Ascending aorta (tissue), 2 donors: ENCODE results near the gene OTUD6A. TPM values are rescaled to one million over a fixed set of nuclear protein-coding genes. Genes with fewer than 3 reads are reported as not detected.
A peak's percentile ranks its signal among the peaks of the same experiment; 100 is the strongest.

Source experiments
- DNase-seq, 2 donors: peaks; one replicate each; pipeline ENCODE4 v3.0.0-alpha.2; 2019; ENCODE audit warnings: low spot score in 2 of 2
- H3K27ac ChIP-seq, 2 donors: fragments of 200-600 bp; sonication (generic); one replicate each; pipeline ENCODE4 v1.5.1; 2016 to 2017; ENCODE audit warnings: mild to moderate bottlenecking in 1 of 2
- H3K27me3 ChIP-seq: fragments of 200-600 bp; sonication (generic); one replicate; pipeline ENCODE4 v1.5.1; 2017
- H3K36me3 ChIP-seq, 2 donors: fragments of 200-600 bp; sonication (generic); one replicate each; pipeline ENCODE4 v1.5.1; 2016
- H3K4me1 ChIP-seq, 2 donors: fragments of 200-600 bp; sonication (generic); one replicate each; pipeline ENCODE4 v1.5.1; 2016 to 2017; ENCODE audit warnings: mild to moderate bottlenecking in 1 of 2
- H3K4me3 ChIP-seq, 2 donors: fragments of 200-600 bp; sonication (generic); one replicate each; pipeline ENCODE4 v1.5.1; 2016 to 2017; ENCODE audit warnings: mild to moderate bottlenecking in 1 of 2
- H3K9me3 ChIP-seq, 2 donors: fragments of 200-600 bp; sonication (generic); one replicate each; pipeline ENCODE4 v1.5.1; 2016
- intact Hi-C: fragments of 100-400 bp; cut with DNase I; formaldehyde crosslinking; loops from one replicate; pipeline ENCODE4 v1.15.1; 2023
- total RNA-seq: library from RNA; depleted of rRNA; stranded (reverse); fragments of >200 nt; gene quantifications from one replicate; pipeline ENCODE4 v1.1.0, GENCODE V29; 2016
- TF ChIP-seq, protein P1 (sequence below), 3 experiments: fragments of 200-600 bp in 2 of 3; fragments of 450-650 bp in 1 of 3; sonication (generic) in 2 of 3; IDR thresholded peaks; one replicate each; pipeline ENCODE4 v1.5.1; 2016 to 2019; ENCODE audit warnings: antibody characterized with exemption in 3 of 3, mild to moderate bottlenecking in 1 of 3, moderate library complexity in 1 of 3

OTUD6A gene
- total RNA-seq, 1 donor from 2014 or later = not detected

DNA sequence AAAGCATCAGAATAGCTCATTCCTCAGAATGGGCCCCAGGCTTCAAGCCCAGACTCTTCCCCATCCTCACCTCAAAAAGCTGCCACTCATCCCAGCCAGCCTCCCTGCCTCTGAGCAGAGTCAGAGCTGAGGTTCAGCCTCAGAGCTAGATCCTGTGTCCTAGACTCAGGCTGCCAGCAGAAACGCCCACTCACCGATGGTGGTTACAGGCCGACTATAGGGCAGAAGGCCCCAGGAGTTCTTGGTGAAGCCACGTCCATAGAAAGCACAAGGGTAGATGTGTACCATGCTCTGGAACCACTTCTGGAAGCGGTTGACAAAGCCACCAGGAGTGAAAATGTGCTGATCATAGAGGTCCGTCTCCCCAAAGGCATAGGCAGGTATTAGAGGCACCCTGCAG lies 20.3 kb upstream of the OTUD6A start:
- Histone ChIP-seq H3K36me3 (no peaks in the 10 kb centered on the region), H3K9me3 (no peaks in the 10 kb centered on the region), H3K4me1 (no peaks in the 10 kb centered on the region), H3K27ac (no peak overlapping the region), H3K4me3 (no peak overlapping the region), H3K27me3 (no peaks in the 10 kb centered on the region)
- intact Hi-C loops = no loop called here
- TF ChIP-seq, protein P1, sequence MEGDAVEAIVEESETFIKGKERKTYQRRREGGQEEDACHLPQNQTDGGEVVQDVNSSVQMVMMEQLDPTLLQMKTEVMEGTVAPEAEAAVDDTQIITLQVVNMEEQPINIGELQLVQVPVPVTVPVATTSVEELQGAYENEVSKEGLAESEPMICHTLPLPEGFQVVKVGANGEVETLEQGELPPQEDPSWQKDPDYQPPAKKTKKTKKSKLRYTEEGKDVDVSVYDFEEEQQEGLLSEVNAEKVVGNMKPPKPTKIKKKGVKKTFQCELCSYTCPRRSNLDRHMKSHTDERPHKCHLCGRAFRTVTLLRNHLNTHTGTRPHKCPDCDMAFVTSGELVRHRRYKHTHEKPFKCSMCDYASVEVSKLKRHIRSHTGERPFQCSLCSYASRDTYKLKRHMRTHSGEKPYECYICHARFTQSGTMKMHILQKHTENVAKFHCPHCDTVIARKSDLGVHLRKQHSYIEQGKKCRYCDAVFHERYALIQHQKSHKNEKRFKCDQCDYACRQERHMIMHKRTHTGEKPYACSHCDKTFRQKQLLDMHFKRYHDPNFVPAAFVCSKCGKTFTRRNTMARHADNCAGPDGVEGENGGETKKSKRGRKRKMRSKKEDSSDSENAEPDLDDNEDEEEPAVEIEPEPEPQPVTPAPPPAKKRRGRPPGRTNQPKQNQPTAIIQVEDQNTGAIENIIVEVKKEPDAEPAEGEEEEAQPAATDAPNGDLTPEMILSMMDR (IDR thresholded peaks at IDR 0.05) = no peak
- no peak for DNase-seq

DNA sequence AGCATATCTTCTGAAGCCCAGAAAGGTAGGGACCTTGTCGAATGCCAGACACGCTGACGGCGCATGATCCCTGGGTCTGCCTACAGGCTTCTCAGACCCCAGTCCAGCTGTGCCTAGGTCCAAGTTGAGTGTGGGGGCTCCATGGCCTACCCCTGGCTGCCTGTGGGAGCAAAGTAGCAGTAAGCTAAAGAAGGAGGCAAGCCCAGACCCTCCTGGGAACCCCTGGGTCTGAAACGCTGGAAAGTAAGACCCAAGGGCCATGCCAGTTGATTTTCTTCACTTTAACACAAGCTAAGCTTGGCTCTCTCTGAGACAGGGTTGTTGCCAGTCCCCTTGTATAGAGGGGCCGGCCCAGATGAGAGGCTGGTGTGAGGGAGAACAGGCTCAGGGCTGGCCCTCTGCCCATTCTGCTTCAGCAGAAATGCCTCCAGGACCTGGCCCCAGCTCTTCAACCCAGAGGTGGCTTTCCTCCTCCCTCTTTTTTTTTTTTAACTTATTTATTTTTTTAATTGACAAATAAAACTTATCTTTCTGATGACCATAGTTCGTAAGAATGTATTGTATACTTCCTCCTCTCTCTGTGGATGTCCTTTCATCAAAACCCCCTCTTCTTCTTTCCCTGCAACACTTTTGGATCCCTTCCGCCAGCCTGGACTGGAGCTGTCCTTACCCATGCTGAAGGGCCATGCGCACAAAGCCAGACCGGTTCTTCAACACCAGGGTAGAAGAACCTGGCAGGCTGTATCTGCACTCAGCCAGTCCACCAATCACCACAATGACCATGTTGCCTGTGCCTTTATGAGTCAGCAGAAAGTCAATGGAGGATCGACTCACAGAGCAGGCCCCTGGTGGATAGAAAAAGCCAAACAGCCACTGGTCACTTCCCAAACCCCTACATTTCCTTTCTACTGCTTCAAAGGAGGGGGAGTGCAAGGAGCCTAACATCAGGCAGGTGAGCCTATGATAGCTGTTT lies 19.6 kb upstream of the OTUD6A start:
- no peaks in the 10 kb centered on the region for H3K9me3 ChIP-seq
- H3K27me3 ChIP-seq = no peaks in the 10 kb centered on the region
- no peak overlapping the region for H3K27ac ChIP-seq
- TF ChIP-seq, protein P1 (IDR thresholded peaks at IDR 0.05) = no peak
- intact Hi-C loops = no loop called here
- no peak overlapping the region for H3K4me3 ChIP-seq
- DNase-seq = no peak
- no peaks in the 10 kb centered on the region for H3K4me1 ChIP-seq
- no peaks in the 10 kb centered on the region for H3K36me3 ChIP-seq

DNA sequence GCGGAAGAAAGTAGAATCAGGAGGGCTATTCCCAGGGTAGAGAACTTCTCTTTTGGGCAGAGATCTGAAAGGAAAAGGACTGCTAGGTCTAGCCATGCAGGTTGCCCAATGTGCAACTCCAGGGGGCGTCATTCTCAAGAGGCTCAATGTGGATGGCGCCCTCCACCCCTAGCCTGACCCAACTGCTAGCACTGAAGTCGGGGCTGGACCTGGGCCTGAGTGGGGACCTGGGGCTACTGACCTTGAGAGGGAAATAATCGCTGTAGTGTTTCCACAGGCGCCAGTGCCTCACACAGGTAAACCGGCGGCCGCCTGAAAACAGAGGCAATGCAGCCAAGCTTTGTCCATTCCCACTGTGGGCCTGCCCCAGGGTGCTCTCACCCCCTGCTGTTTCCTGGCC lies 18.6 kb upstream of the OTUD6A start:
- no peaks in the 10 kb centered on the region for H3K27me3 ChIP-seq
- intact Hi-C loops = no loop called here
- H3K4me1 ChIP-seq = no peaks in the 10 kb centered on the region
- no peak overlapping the region for H3K27ac ChIP-seq
- TF ChIP-seq, protein P1 (IDR thresholded peaks at IDR 0.05) = no peak
- no peaks in the 10 kb centered on the region for H3K9me3 ChIP-seq
- peak in 1 of 2 donors; percentile 58 for DNase-seq
- H3K36me3 ChIP-seq = no peaks in the 10 kb centered on the region
- H3K4me3 ChIP-seq = no peak overlapping the region

DNA sequence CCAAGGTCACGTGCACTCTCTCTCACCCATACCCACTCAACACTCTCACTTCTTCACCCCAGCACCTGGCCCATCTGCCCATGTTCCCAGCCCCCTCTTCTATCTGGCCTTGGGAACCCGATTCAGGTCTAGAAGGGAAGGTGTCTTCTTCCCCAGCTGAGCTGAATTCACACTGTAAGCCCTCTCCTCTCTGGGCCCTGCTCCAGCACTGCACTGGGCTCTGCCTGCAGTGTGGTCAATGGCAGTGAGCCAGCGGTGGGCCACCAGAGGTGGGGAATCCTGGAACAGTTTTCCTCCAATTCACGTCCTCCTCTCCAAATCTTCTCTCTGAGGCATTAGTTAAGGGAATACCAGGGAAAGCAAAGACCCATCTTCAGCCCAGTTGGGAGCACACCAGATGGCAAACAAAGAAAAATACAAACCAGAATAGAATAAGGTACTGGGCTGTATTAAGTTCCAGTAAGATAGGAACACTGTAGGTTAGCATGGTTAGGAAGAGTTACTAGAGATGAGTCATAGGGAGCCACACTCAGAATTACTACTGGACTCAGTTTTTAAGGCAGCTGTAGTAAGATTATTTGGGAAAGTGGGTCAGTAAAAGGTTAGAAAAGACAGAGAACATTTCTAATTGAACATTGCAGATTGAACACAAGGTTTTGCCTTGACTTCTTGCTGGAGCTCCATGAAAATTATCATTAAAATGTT lies 17.6 kb upstream of the OTUD6A start:
- intact Hi-C loops = no loop called here
- H3K27me3 ChIP-seq = no peaks in the 10 kb centered on the region
- no peak overlapping the region for H3K4me3 ChIP-seq
- TF ChIP-seq, protein P1 (IDR thresholded peaks at IDR 0.05) = no peak
- no peaks in the 10 kb centered on the region for H3K36me3 ChIP-seq
- DNase-seq = no peak
- H3K9me3 ChIP-seq = no peaks in the 10 kb centered on the region
- H3K4me1 ChIP-seq = no peaks in the 10 kb centered on the region
- no peak overlapping the region for H3K27ac ChIP-seq

DNA sequence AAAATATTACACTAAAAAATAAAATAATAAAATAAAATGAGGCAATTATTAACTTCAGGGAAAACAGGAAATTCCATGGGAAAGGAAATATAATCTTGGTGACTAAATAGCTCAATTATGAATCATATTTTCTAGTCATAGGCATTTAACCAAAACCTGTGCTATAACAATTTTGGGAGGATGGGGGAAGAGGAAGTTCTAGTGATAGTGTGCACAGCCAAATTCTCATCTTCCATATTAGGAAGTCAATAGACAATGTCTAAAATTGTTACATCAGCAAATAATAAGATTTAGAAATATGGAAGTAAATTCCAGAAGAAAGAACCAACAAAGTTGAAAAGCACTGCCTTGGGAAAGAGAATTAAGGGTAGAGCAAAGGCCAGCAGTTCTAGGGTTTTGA lies 15.3 kb upstream of the OTUD6A start:
- no peak overlapping the region for H3K27ac ChIP-seq
- H3K4me1 ChIP-seq = no peaks in the 10 kb centered on the region
- intact Hi-C loops = no loop called here
- no peaks in the 10 kb centered on the region for H3K27me3 ChIP-seq
- TF ChIP-seq, protein P1 (IDR thresholded peaks at IDR 0.05) = no peak
- H3K9me3 ChIP-seq = no peaks in the 10 kb centered on the region
- H3K4me3 ChIP-seq = no peak overlapping the region
- DNase-seq = no peak
- no peaks in the 10 kb centered on the region for H3K36me3 ChIP-seq
